ENCODE measurements around the gene NCBP2L. TPM values are rescaled to one million over a fixed set of nuclear protein-coding genes. Genes with fewer than 3 reads are reported as not detected.
A peak's percentile ranks its signal among the peaks of the same experiment; 100 is the strongest.

Gene NCBP2L
- total and polyA plus RNA-seq, 2 donors = 0.09 to 0.21 TPM

- no peak for DNase-seq (ENCODE audit: low read depth in 6 of 9, low spot score in 9 of 9)
- H3K9me3 ChIP-seq (ENCODE audit: control insufficient read depth in 2 of 2, insufficient read depth in 1 of 2, low read length in 1 of 2) = no peaks in the 10 kb centered on the region
- 94% methylated on average over 8 of the region's 8 CpGs for WGBS
- H3K27ac ChIP-seq (ENCODE audit: low read depth in 1 of 2, low read length in 1 of 2) = no peak overlapping the region
- H3K4me3 ChIP-seq (ENCODE audit: low read length in 2 of 2) = no peak overlapping the region
- peaks cover 10 to 17% of the 10 kb centered on the region in 2 donors for H3K4me1 ChIP-seq (ENCODE audit: control insufficient read depth in 2 of 2, insufficient read depth in 2 of 2, low read length in 2 of 2)
- no peaks in the 10 kb centered on the region for H3K36me3 ChIP-seq (ENCODE audit: control insufficient read depth in 2 of 2, insufficient read depth in 2 of 2, low read length in 1 of 2)
- H3K27me3 ChIP-seq (ENCODE audit: control insufficient read depth in 2 of 2, insufficient read depth in 1 of 2, low read length in 1 of 2) = no peaks in the 10 kb centered on the region
Observed at GRCh38 chrX:107736781-107737531, 40.6 kb upstream of the NCBP2L start.

DNA sequence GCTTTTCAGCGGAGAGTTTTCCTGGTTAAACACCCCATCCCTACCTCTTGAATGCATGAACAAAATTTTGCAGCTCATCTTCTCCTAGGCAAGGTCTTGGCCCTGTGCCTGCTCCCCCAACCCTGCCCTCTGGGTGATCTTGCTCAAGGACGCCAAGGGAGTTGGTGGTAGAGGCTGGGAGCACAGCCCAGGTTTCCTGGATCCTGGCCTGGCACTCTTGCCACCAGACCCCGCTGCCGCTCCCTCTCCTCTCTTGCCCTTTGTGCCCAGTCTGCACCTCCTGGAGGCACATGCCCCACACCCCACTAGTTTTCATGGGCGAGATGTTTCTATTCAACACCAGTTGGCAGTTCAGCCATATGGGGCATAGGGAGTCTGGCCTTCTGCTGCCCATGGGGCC lies 39.3 kb upstream of the NCBP2L start:
- no peak for DNase-seq (ENCODE audit: low read depth in 6 of 9, low spot score in 9 of 9)
- H3K36me3 ChIP-seq (ENCODE audit: control insufficient read depth in 2 of 2, insufficient read depth in 2 of 2, low read length in 1 of 2) = no peaks in the 10 kb centered on the region
- no peak overlapping the region for H3K27ac ChIP-seq (ENCODE audit: low read depth in 1 of 2, low read length in 1 of 2)
- peaks cover 17 to 29% of the 10 kb centered on the region in 2 donors for H3K4me1 ChIP-seq (ENCODE audit: control insufficient read depth in 2 of 2, insufficient read depth in 2 of 2, low read length in 2 of 2)
- H3K27me3 ChIP-seq (ENCODE audit: control insufficient read depth in 2 of 2, insufficient read depth in 1 of 2, low read length in 1 of 2) = no peaks in the 10 kb centered on the region
- H3K9me3 ChIP-seq (ENCODE audit: control insufficient read depth in 2 of 2, insufficient read depth in 1 of 2, low read length in 1 of 2) = no peaks in the 10 kb centered on the region
- over 99% methylated on average over 5 of the region's 5 CpGs for WGBS
- no peak overlapping the region for H3K4me3 ChIP-seq (ENCODE audit: low read length in 2 of 2)

GRCh38 chrX:107738768-107739167 lies 38.8 kb upstream of the NCBP2L start:
- WGBS = 97% methylated on average over 8 of the region's 8 CpGs
- no peaks in the 10 kb centered on the region for H3K36me3 ChIP-seq (ENCODE audit: control insufficient read depth in 2 of 2, insufficient read depth in 2 of 2, low read length in 1 of 2)
- peaks cover 19 to 32% of the 10 kb centered on the region in 2 donors for H3K4me1 ChIP-seq (ENCODE audit: control insufficient read depth in 2 of 2, insufficient read depth in 2 of 2, low read length in 2 of 2)
- no peaks in the 10 kb centered on the region for H3K27me3 ChIP-seq (ENCODE audit: control insufficient read depth in 2 of 2, insufficient read depth in 1 of 2, low read length in 1 of 2)
- no peaks in the 10 kb centered on the region for H3K9me3 ChIP-seq (ENCODE audit: control insufficient read depth in 2 of 2, insufficient read depth in 1 of 2, low read length in 1 of 2)
- DNase-seq (ENCODE audit: low read depth in 6 of 9, low spot score in 9 of 9) = no peak
- H3K27ac ChIP-seq (ENCODE audit: low read depth in 1 of 2, low read length in 1 of 2) = no peak overlapping the region
- H3K4me3 ChIP-seq (ENCODE audit: low read length in 2 of 2) = no peak overlapping the region

DNA sequence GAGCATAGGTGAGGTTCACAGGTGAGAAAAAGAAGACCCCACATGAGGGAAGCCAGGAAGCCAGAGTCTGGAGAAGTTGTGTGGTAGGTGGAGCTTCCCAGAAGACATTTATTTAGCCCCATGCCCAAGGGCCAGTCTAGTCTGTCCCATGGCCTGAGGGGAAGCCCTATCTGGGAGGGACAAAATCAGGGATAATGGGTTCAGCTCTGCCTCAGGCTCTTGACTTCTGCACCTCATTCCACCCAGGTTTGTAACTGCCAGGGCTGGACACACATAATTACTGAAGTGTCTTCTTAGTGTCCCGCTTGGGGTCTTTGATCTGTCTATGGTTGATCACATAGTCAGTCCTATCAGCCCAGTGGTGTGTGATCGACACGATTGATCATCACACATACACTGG lies 38.0 kb upstream of the NCBP2L start:
- 99% methylated on average over 3 of the region's 3 CpGs for WGBS
- Histone ChIP-seq H3K4me3 (ENCODE audit: low read length in 2 of 2) (no peak overlapping the region), H3K27ac (ENCODE audit: low read depth in 1 of 2, low read length in 1 of 2) (no peak overlapping the region), H3K36me3 (ENCODE audit: control insufficient read depth in 2 of 2, insufficient read depth in 2 of 2, low read length in 1 of 2) (no peaks in the 10 kb centered on the region), H3K4me1 (ENCODE audit: control insufficient read depth in 2 of 2, insufficient read depth in 2 of 2, low read length in 2 of 2) (peaks cover 19 to 32% of the 10 kb centered on the region in 2 donors), H3K9me3 (ENCODE audit: control insufficient read depth in 2 of 2, insufficient read depth in 1 of 2, low read length in 1 of 2) (no peaks in the 10 kb centered on the region), H3K27me3 (ENCODE audit: control insufficient read depth in 2 of 2, insufficient read depth in 1 of 2, low read length in 1 of 2) (no peaks in the 10 kb centered on the region)
- no peak for DNase-seq (ENCODE audit: low read depth in 6 of 9, low spot score in 9 of 9)

DNA sequence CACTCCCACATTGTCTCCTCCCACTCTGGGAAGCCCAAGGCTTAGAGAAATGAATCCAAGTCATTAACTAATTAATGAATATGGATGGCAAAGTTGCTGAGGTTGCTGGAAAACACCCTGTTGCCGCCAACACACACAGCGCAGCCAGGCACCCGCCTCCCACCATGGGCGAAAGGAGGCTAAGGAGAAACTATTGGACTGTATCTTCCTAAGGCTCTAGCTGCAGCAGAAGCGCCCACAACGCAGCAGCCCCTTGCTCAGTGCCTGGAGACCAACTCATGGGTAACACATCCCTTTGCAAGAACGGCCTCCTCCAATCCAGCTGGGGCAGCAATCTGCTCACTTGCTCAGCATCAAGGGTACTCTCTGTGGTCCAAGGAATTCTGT lies 36.1 kb upstream of the NCBP2L start:
- WGBS = 33% methylated on average over 7 of the region's 7 CpGs
- DNase-seq (ENCODE audit: low read depth in 6 of 9, low spot score in 9 of 9) = no peak
- no peaks in the 10 kb centered on the region for H3K9me3 ChIP-seq (ENCODE audit: control insufficient read depth in 2 of 2, insufficient read depth in 1 of 2, low read length in 1 of 2)
- peaks cover 19 to 32% of the 10 kb centered on the region in 2 donors for H3K4me1 ChIP-seq (ENCODE audit: control insufficient read depth in 2 of 2, insufficient read depth in 2 of 2, low read length in 2 of 2)
- H3K36me3 ChIP-seq (ENCODE audit: control insufficient read depth in 2 of 2, insufficient read depth in 2 of 2, low read length in 1 of 2) = no peaks in the 10 kb centered on the region
- peak overlapping the region; percentile 85 to 90 for H3K27ac ChIP-seq (ENCODE audit: low read depth in 1 of 2, low read length in 1 of 2)
- no peaks in the 10 kb centered on the region for H3K27me3 ChIP-seq (ENCODE audit: control insufficient read depth in 2 of 2, insufficient read depth in 1 of 2, low read length in 1 of 2)
- peak overlapping the region; percentile 19 to 21 for H3K4me3 ChIP-seq (ENCODE audit: low read length in 2 of 2)

DNA sequence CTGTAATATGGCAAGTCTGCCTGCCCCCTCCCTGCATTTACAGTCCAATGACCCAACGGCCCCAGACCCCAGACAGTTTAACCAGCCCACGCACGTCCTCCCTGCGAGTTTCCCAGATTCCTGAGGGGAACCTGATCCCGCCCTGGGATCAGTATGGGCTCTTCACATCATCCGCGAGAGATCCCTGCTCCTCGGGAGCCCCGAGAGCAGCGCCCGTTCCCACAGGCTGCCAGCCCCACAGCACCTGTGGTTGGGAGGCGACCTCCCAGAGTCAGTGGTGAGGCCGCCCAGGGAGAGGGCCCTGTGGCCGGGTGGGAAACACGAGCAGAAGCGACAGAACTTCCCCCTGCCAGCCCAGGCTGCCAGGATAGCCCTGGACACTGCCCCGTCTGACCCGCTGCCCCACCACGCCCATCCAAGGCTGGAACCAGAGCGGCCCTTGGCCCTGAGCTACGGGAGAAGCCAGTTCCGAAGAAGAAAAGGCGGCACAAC lies 34.8 kb upstream of the NCBP2L start:
- peaks cover 19 to 32% of the 10 kb centered on the region in 2 donors for H3K4me1 ChIP-seq (ENCODE audit: control insufficient read depth in 2 of 2, insufficient read depth in 2 of 2, low read length in 2 of 2)
- no peaks in the 10 kb centered on the region for H3K36me3 ChIP-seq (ENCODE audit: control insufficient read depth in 2 of 2, insufficient read depth in 2 of 2, low read length in 1 of 2)
- no peaks in the 10 kb centered on the region for H3K9me3 ChIP-seq (ENCODE audit: control insufficient read depth in 2 of 2, insufficient read depth in 1 of 2, low read length in 1 of 2)
- peak overlapping the region; percentile 16 to 40 for H3K4me3 ChIP-seq (ENCODE audit: low read length in 2 of 2)
- no peaks in the 10 kb centered on the region for H3K27me3 ChIP-seq (ENCODE audit: control insufficient read depth in 2 of 2, insufficient read depth in 1 of 2, low read length in 1 of 2)
- 40% methylated on average over 23 of the region's 23 CpGs for WGBS
- peak overlapping the region; percentile 90 to 92 for H3K27ac ChIP-seq (ENCODE audit: low read depth in 1 of 2, low read length in 1 of 2)
- DNase-seq (ENCODE audit: low read depth in 6 of 9, low spot score in 9 of 9) = peak in 1 of 9 donors; percentile 16

- no peak overlapping the region for H3K27ac ChIP-seq (ENCODE audit: low read depth in 1 of 2, low read length in 1 of 2)
- 96% methylated on average over 7 of the region's 7 CpGs for WGBS
Observed at GRCh38 chrX:107743995-107744394, 33.5 kb upstream of the NCBP2L start.

GRCh38 chrX:107744868-107745267 lies 32.7 kb upstream of the NCBP2L start:
- Histone ChIP-seq H3K27ac (ENCODE audit: low read depth in 1 of 2, low read length in 1 of 2) (no peak overlapping the region), H3K36me3 (ENCODE audit: control insufficient read depth in 2 of 2, insufficient read depth in 2 of 2, low read length in 1 of 2) (no peaks in the 10 kb centered on the region), H3K27me3 (ENCODE audit: control insufficient read depth in 2 of 2, insufficient read depth in 1 of 2, low read length in 1 of 2) (no peaks in the 10 kb centered on the region), H3K4me3 (ENCODE audit: low read length in 2 of 2) (no peak overlapping the region), H3K4me1 (ENCODE audit: control insufficient read depth in 2 of 2, insufficient read depth in 2 of 2, low read length in 2 of 2) (peaks cover 19 to 32% of the 10 kb centered on the region in 2 donors), H3K9me3 (ENCODE audit: control insufficient read depth in 2 of 2, insufficient read depth in 1 of 2, low read length in 1 of 2) (no peaks in the 10 kb centered on the region)
- no peak for DNase-seq (ENCODE audit: low read depth in 6 of 9, low spot score in 9 of 9)
- WGBS = 95% methylated on average over 2 of the region's 2 CpGs

More at GRCh38 chrX:107743995-107744394, 33.5 kb upstream of the NCBP2L start:
- DNase-seq (ENCODE audit: low read depth in 6 of 9, low spot score in 9 of 9) = no peak
- Histone ChIP-seq H3K9me3 (ENCODE audit: control insufficient read depth in 2 of 2, insufficient read depth in 1 of 2, low read length in 1 of 2) (no peaks in the 10 kb centered on the region), H3K4me3 (ENCODE audit: low read length in 2 of 2) (no peak overlapping the region), H3K27me3 (ENCODE audit: control insufficient read depth in 2 of 2, insufficient read depth in 1 of 2, low read length in 1 of 2) (no peaks in the 10 kb centered on the region), H3K4me1 (ENCODE audit: control insufficient read depth in 2 of 2, insufficient read depth in 2 of 2, low read length in 2 of 2) (peaks cover 19 to 32% of the 10 kb centered on the region in 2 donors), H3K36me3 (ENCODE audit: control insufficient read depth in 2 of 2, insufficient read depth in 2 of 2, low read length in 1 of 2) (no peaks in the 10 kb centered on the region)

- H3K4me1 ChIP-seq (ENCODE audit: control insufficient read depth in 2 of 2, insufficient read depth in 2 of 2, low read length in 2 of 2) = peaks cover 8 to 9% of the 10 kb centered on the region in 2 donors
- no peak for DNase-seq (ENCODE audit: low read depth in 6 of 9, low spot score in 9 of 9)
- no peak overlapping the region for H3K4me3 ChIP-seq (ENCODE audit: low read length in 2 of 2)
- no peak overlapping the region for H3K27ac ChIP-seq (ENCODE audit: low read depth in 1 of 2, low read length in 1 of 2)
- H3K36me3 ChIP-seq (ENCODE audit: control insufficient read depth in 2 of 2, insufficient read depth in 2 of 2, low read length in 1 of 2) = no peaks in the 10 kb centered on the region
- H3K27me3 ChIP-seq (ENCODE audit: control insufficient read depth in 2 of 2, insufficient read depth in 1 of 2, low read length in 1 of 2) = no peaks in the 10 kb centered on the region
- WGBS = 87% methylated on average over 3 of the region's 3 CpGs
- H3K9me3 ChIP-seq (ENCODE audit: control insufficient read depth in 2 of 2, insufficient read depth in 1 of 2, low read length in 1 of 2) = no peaks in the 10 kb centered on the region
Observed at GRCh38 chrX:107747596-107748161, 29.9 kb upstream of the NCBP2L start.

Data from thymus (tissue), 11 donors.